Measurements from ENCODE around the gene HOXA13. TPM values are rescaled to one million over a fixed set of nuclear protein-coding genes. Genes with fewer than 3 reads are reported as not detected.
A peak's percentile ranks its signal among the peaks of the same experiment; 100 is the strongest.

The HOXA13 gene
- total RNA-seq, 1 donor from 2014 or later, result not detected

- Mint-ChIP-seq H3K9me3 (ENCODE audit: low read depth) (no peaks in the 10 kb centered on the region), H3K4me3 (ENCODE audit: unreplicated experiment) (no peak overlapping the region), H3K4me1 (ENCODE audit: low read depth) (peaks cover 28% of the 10 kb centered on the region), H3K27ac (ENCODE audit: unreplicated experiment) (no peak overlapping the region), H3K27me3 (ENCODE audit: low read depth) (peaks cover 85% of the 10 kb centered on the region), H3K36me3 (ENCODE audit: low read depth) (peaks cover 6% of the 10 kb centered on the region)
- TF ChIP-seq, protein P1, sequence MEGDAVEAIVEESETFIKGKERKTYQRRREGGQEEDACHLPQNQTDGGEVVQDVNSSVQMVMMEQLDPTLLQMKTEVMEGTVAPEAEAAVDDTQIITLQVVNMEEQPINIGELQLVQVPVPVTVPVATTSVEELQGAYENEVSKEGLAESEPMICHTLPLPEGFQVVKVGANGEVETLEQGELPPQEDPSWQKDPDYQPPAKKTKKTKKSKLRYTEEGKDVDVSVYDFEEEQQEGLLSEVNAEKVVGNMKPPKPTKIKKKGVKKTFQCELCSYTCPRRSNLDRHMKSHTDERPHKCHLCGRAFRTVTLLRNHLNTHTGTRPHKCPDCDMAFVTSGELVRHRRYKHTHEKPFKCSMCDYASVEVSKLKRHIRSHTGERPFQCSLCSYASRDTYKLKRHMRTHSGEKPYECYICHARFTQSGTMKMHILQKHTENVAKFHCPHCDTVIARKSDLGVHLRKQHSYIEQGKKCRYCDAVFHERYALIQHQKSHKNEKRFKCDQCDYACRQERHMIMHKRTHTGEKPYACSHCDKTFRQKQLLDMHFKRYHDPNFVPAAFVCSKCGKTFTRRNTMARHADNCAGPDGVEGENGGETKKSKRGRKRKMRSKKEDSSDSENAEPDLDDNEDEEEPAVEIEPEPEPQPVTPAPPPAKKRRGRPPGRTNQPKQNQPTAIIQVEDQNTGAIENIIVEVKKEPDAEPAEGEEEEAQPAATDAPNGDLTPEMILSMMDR (IDR thresholded peaks at IDR 0.05), result no peak
- no peak for DNase-seq (ENCODE audit: low spot score)
Observed at GRCh38 chr7:27201580-27202017, 1.7 kb upstream of the HOXA13 start.

- Mint-ChIP-seq H3K4me3 (ENCODE audit: unreplicated experiment) (peak overlapping the region; percentile 64), H3K36me3 (ENCODE audit: low read depth) (peaks cover 4% of the 10 kb centered on the region), H3K27ac (ENCODE audit: unreplicated experiment) (no peak overlapping the region), H3K4me1 (ENCODE audit: low read depth) (peaks cover 26% of the 10 kb centered on the region), H3K27me3 (ENCODE audit: low read depth) (peaks cover 81% of the 10 kb centered on the region), H3K9me3 (ENCODE audit: low read depth) (no peaks in the 10 kb centered on the region)
- DNase-seq (ENCODE audit: low spot score), result no peak
- TF ChIP-seq, protein P1 (IDR thresholded peaks at IDR 0.05), result peak; percentile 13
Observed at GRCh38 chr7:27200761-27201579, 1.1 kb upstream of the HOXA13 start.

GRCh38 chr7:27198871-27199801 is 755 bp downstream of the HOXA13 start:
- H3K27ac Mint-ChIP-seq (ENCODE audit: unreplicated experiment), result no peak overlapping the region
- TF ChIP-seq, protein P1 (IDR thresholded peaks at IDR 0.05), result no peak
- H3K4me3 Mint-ChIP-seq (ENCODE audit: unreplicated experiment), result peak overlapping the region; percentile 49
- DNase-seq (ENCODE audit: low spot score), result no peak
- peaks cover 2% of the 10 kb centered on the region for H3K36me3 Mint-ChIP-seq (ENCODE audit: low read depth)
- H3K4me1 Mint-ChIP-seq (ENCODE audit: low read depth), result peaks cover 14% of the 10 kb centered on the region
- H3K9me3 Mint-ChIP-seq (ENCODE audit: low read depth), result no peaks in the 10 kb centered on the region
- peaks cover 79% of the 10 kb centered on the region for H3K27me3 Mint-ChIP-seq (ENCODE audit: low read depth)

DNA sequence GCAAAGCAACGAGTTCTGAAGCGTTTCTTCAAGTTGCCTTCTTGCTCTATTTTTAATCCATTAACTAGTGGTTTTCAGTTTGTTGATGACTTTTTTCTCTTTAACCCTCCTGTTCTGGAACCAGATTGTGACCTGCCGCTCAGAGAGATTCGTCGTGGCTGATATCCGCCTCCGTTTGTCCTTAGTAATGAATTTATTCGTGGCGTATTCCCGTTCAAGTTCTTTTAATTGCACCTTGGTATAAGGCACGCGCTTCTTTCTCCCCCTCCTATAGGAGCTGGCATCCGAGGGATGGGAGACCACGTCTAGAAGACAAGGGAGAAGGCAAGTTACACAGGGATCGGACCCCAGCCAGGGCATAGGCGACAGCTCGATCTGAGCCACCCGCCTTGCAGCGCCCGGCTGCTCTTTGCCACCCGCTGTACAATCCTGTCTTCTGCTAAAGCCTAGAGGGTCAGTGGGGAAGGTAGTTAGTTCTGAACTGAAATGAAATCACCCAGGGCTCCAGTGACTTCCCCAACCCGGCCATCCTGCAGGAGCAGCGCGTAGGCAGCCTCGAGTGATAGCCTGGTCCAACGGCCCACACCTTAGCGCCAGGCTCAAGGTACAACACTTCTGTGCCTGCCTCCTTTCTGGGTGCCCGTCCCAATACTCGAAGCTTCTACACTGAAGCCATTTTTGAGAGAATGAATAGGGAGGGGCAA is 1.6 kb downstream of the HOXA13 start:
- H3K27ac Mint-ChIP-seq (ENCODE audit: unreplicated experiment), result no peak overlapping the region
- TF ChIP-seq, protein P1 (IDR thresholded peaks at IDR 0.05), result no peak

More for the DNA sequence above, 1.6 kb downstream of the HOXA13 start:
- Mint-ChIP-seq H3K27me3 (ENCODE audit: low read depth) (peaks cover 80% of the 10 kb centered on the region), H3K4me3 (ENCODE audit: unreplicated experiment) (no peak overlapping the region), H3K36me3 (ENCODE audit: low read depth) (peaks cover 2% of the 10 kb centered on the region), H3K4me1 (ENCODE audit: low read depth) (peaks cover 14% of the 10 kb centered on the region), H3K9me3 (ENCODE audit: low read depth) (no peaks in the 10 kb centered on the region)
- DNase-seq (ENCODE audit: low spot score), result no peak
